Adrenal gland (tissue), 12 donors: ENCODE data around the gene RYR2. TPM values are rescaled to one million over a fixed set of nuclear protein-coding genes. Genes with fewer than 3 reads are reported as not detected.

Experiments used
- DNase-seq, 7 donors: peaks; one replicate each; pipeline ENCODE4 v3.0.0-alpha.2; 2019 to 2020
- H3K27ac ChIP-seq, 5 donors: fragments of 200-600 bp; sonication (generic) in 4 of 5; 1 replicate in 3 of 5; 2 replicates in 2 of 5; pipeline versions ENCODE4 v1.5.1 to v1.8.0; 2016 to 2020; ENCODE audit warnings: mild to moderate bottlenecking in 1 of 5
- H3K27me3 ChIP-seq: fragments of 200-600 bp; 2 replicates; pipeline ENCODE4 v1.8.0; 2021
- H3K36me3 ChIP-seq, 2 donors: fragments of 200-600 bp; replicated peaks in 1 of 2; 1 replicate in 1 of 2; 2 replicates in 1 of 2; pipeline versions ENCODE4 v1.5.1 to v1.8.0; 2018 to 2022
- H3K4me1 ChIP-seq, 2 donors: fragments of 200-600 bp; replicated peaks in 1 of 2; 1 replicate in 1 of 2; 2 replicates in 1 of 2; pipeline versions ENCODE4 v1.5.1 to v1.8.0; 2018 to 2021
- H3K4me3 ChIP-seq, 4 donors: fragments of 200-600 bp; sonication (generic) in 3 of 4; one replicate each; pipeline ENCODE4 v1.5.1; 2016 to 2018
- H3K9me3 ChIP-seq, 3 donors: fragments of 200-600 bp; sonication (generic) in 1 of 3; replicated peaks in 1 of 3; 1 replicate in 2 of 3; 2 replicates in 1 of 3; pipeline versions ENCODE4 v1.5.1 to v1.8.0; 2016 to 2021
- POLR2A ChIP-seq, 2 donors: fragments of 450-650 bp; IDR thresholded peaks; one replicate each; pipeline ENCODE4 v1.6.1; 2017; ENCODE audit warnings: antibody characterized with exemption in 2 of 2, mild to moderate bottlenecking in 2 of 2, moderate library complexity in 1 of 2
- WGBS, 4 donors: extraction: QIAGEN DNeasy Blood & Tissue Kit in 2 of 4; methylation state at CpG; one replicate each; pipeline versions ENCODE4 v1.1.5 to v1.1.7; 2013 to 2017; 5-methylcytosine and 5-hydroxymethylcytosine counted together
- intact Hi-C, 2 donors: fragments of 100-400 bp; cut with DNase I; formaldehyde crosslinking; loops; one replicate each; pipeline versions ENCODE4 v1.14.1 to v1.15.0; 2022 to 2023
- polyA plus RNA-seq, 3 donors: library from polyadenylated mRNA; stranded (reverse); fragments of 200-250 nt in 2 of 3; fragments of 350-450 nt in 1 of 3; fragmentation: Illumina TruSeq in 1 of 3; extraction: RNeasy Lipid Tissue Mini Kit (QIAGEN cat#74804) in 1 of 3; gene quantifications; one replicate each; pipeline ENCODE4 v1.2.3, GENCODE V29; 2013 to 2014
- total RNA-seq, 9 donors: library from RNA; depleted of rRNA in 4 of 9; stranded (reverse); fragments of >200 nt in 4 of 9; fragments of 120-200 nt in 1 of 9; fragmentation: NEBNext Ultra II Directional in 1 of 9; extraction: Animal tissue kit (Norgen Biotek cat#: 25700) in 1 of 9; gene quantifications; one replicate each; pipeline versions ENCODE4 v1.1.0 to v1.2.4, GENCODE V29; 2013 to 2023
- TF ChIP-seq, protein P1 (sequence below), 6 experiments: fragments of 450-650 bp in 4 of 6; fragments of 200-600 bp in 2 of 6; sonication (generic) in 1 of 6; IDR thresholded peaks; 1 replicate in 5 of 6; 2 replicates in 1 of 6; pipeline versions ENCODE4 v1.5.1 to v1.8.0; 2016 to 2021; ENCODE audit warnings: antibody characterized with exemption in 6 of 6, mild to moderate bottlenecking in 2 of 6, moderate library complexity in 1 of 6
- donor health status: healthy with polysubstance abuse.
- donor health status: Bipolar disorder and iron deficiency.
- donor health status: DM: yes; HTN: yes; CAD: no.
- donor health status: DM: no; HTN: no; CAD: no.
- donor health status: DM: no; HTN: no; CAD: no.
- donor health status: DM: yes; HTN: yes; CAD: no.

Gene RYR2
- total and polyA plus RNA-seq, 12 donors, result 0.07 to 6.3 (median 0.18) TPM; not detected in 1

DNA sequence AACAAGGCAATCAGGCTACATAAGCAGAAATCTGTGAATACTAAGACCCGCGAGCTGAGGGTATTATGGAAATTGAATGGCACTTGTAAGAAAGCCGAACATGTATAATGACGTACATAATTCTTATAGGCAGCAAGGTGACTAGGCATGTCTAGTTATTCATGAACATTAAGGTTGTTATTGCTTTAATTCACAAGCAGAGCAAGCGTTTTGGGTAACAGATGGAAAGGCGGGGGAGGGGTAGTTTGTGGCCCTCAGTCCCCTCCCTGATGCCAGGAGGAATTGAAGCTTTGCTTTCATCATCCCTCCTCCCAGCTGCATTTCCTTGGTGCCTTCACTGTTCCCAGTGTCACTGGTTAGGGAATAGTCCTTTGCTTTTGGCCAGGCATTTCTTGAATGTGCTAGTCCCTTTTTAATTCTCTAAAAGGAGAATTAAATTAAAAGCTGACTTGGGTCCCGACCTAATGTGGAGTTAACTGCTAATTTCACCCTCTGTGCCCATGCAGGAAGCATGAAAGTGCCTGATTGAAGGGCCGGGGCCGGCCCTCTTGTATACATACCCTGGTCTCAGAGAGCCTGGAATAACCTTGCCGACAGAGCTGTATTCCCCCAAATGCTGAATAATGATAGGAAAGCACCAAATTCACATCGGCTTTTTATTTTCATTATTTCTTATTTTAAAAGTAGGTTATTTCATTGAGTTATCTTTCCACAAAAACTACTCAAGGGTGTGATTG lies 42.5 kb downstream of the RYR2 start:
- Histone ChIP-seq H3K36me3 (no peaks in the 10 kb centered on the region), H3K4me3 (no peak overlapping the region), H3K4me1 (no peaks in the 10 kb centered on the region), H3K9me3 (no peaks in the 10 kb centered on the region), H3K27ac (no peak overlapping the region), H3K27me3 (no peaks in the 10 kb centered on the region)
- intact Hi-C loops, result no loop called here
- DNase-seq, result no peak
- WGBS, 4 donors, result 67 to 73% (median 73%) methylated on average over 11 of the region's 11 CpGs
- TF ChIP-seq POLR2A (IDR thresholded peaks at IDR 0.05), result no peak
- TF ChIP-seq, protein P1, sequence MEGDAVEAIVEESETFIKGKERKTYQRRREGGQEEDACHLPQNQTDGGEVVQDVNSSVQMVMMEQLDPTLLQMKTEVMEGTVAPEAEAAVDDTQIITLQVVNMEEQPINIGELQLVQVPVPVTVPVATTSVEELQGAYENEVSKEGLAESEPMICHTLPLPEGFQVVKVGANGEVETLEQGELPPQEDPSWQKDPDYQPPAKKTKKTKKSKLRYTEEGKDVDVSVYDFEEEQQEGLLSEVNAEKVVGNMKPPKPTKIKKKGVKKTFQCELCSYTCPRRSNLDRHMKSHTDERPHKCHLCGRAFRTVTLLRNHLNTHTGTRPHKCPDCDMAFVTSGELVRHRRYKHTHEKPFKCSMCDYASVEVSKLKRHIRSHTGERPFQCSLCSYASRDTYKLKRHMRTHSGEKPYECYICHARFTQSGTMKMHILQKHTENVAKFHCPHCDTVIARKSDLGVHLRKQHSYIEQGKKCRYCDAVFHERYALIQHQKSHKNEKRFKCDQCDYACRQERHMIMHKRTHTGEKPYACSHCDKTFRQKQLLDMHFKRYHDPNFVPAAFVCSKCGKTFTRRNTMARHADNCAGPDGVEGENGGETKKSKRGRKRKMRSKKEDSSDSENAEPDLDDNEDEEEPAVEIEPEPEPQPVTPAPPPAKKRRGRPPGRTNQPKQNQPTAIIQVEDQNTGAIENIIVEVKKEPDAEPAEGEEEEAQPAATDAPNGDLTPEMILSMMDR (IDR thresholded peaks at IDR 0.05), result no peak

DNA sequence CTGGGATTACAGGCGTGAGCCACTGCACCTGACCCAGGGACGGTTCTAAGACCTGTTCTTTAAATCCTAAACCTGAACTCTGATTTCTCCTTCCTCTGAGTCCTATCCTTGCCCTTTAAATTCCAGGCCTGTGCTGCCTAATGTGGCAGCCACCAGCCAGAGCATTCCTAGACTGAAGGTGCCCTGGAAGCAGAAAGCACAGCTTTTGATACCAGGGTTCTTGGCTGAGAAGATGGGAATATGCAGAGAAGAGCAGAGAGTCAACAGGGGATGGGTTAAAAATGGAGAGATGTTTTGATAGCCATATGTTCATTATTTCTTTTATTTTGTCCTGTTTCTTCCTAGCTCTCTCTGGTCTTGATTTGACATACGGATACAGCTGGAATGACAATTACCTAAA lies 49.7 kb downstream of the RYR2 start:
- no peaks in the 10 kb centered on the region for H3K4me1 ChIP-seq
- DNase-seq, result no peak
- no peaks in the 10 kb centered on the region for H3K36me3 ChIP-seq
- TF ChIP-seq, protein P1 (IDR thresholded peaks at IDR 0.05), result no peak
- no peak for TF ChIP-seq POLR2A (IDR thresholded peaks at IDR 0.05)
- H3K27me3 ChIP-seq, result no peaks in the 10 kb centered on the region
- H3K4me3 ChIP-seq, result no peak overlapping the region
- H3K9me3 ChIP-seq, result no peaks in the 10 kb centered on the region
- intact Hi-C loops, result no loop called here
- WGBS, 4 donors, result 80 to 94% (median 90%) methylated on average over 3 of the region's 3 CpGs
- H3K27ac ChIP-seq, result no peak overlapping the region

DNA sequence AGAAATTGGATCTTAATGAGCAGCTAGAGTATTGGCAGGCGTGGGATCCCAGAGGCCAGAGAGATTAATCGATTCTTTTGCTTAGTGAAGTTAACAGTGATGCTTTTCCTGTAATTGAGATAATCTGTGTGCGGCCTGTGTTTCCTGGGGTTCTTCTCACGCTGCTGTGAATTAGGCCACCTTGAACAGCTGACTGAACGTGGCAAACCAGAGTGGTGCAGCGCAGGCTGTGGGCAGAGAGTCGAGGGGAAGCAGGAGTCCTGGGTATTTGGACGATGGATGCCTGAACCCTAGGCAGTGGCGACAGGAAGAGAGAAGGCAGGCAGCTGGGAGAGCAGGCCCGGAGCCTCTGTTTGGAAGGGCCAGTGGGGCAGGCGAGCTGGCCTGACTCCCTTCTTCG lies 51.7 kb downstream of the RYR2 start:
- TF ChIP-seq POLR2A (IDR thresholded peaks at IDR 0.05), result no peak
- TF ChIP-seq, protein P1 (IDR thresholded peaks at IDR 0.05), result no peak
- no peak overlapping the region for H3K27ac ChIP-seq
- no peak for DNase-seq

DNA sequence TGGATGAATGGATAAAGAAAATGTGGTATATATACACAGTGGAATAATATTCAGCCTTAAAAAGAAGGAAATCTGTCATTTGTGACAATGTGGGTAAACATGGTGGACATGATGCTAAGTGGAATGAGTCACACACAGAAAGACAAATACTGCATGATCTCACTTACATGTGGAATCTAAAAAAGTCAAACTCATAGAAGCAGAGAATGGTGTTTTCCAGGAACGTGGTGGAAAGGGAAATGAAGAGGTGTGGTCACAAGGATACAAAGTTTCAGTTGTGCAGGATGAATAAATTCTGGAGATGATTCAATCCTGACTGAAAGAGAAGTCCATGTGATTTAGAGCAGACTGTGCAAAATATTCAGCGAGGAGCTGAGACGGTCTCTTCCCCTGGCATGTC lies 56.6 kb downstream of the RYR2 start:
- no peak for DNase-seq
- H3K27ac ChIP-seq, result no peak overlapping the region
- no peaks in the 10 kb centered on the region for H3K36me3 ChIP-seq
- TF ChIP-seq, protein P1 (IDR thresholded peaks at IDR 0.05), result no peak
- TF ChIP-seq POLR2A (IDR thresholded peaks at IDR 0.05), result no peak
- no peaks in the 10 kb centered on the region for H3K9me3 ChIP-seq
- intact Hi-C loops, result no loop called here
- H3K27me3 ChIP-seq, result no peaks in the 10 kb centered on the region
- H3K4me3 ChIP-seq, result no peak overlapping the region
- no peaks in the 10 kb centered on the region for H3K4me1 ChIP-seq
- WGBS, 4 donors, result 72 to 85% (median 79%) methylated on average over 3 of the region's 3 CpGs

More for the DNA sequence above, 51.7 kb downstream of the RYR2 start:
- H3K36me3 ChIP-seq, result no peaks in the 10 kb centered on the region
- 75 to 83% (median 77%) methylated on average over 12 of the region's 12 CpGs for WGBS, 4 donors
- intact Hi-C loops, result no loop called here
- H3K4me1 ChIP-seq, result no peaks in the 10 kb centered on the region
- no peak overlapping the region for H3K4me3 ChIP-seq
- no peaks in the 10 kb centered on the region for H3K9me3 ChIP-seq
- H3K27me3 ChIP-seq, result no peaks in the 10 kb centered on the region
